Dermis blood vessel endothelial cell (primary cell): ENCODE results near the gene SCPEP1. TPM values are rescaled to one million over a fixed set of nuclear protein-coding genes. Genes with fewer than 3 reads are reported as not detected.
"Not testable (repeated sequence)": the region's sequence is repeated elsewhere in the genome, so short reads cannot be mapped to it uniquely, and the experiment has no call there.

Experiments
- DNase-seq: peaks from one replicate; pipeline ENCODE4 v3.0.0; 2010
- total RNA-seq: library from RNA; depleted of rRNA; stranded (reverse); fragments of >200 nt; gene quantifications from 2 replicates; pipeline ENCODE4 v1.2.3, GENCODE V29; 2014

The SCPEP1 gene
- total RNA-seq, 1 donor from 2014 or later = 40.3 TPM

GRCh38 chr17:56965681-56966080 lies 12.2 kb upstream of the SCPEP1 start:
- not testable (repeated sequence) for DNase-seq

GRCh38 chr17:56966338-56966737 lies 11.6 kb upstream of the SCPEP1 start:
- DNase-seq = no peak

- DNase-seq = no peak
Observed at GRCh38 chr17:56970974-56971373, 7.0 kb upstream of the SCPEP1 start.

GRCh38 chr17:56972111-56972730 lies 5.7 kb upstream of the SCPEP1 start:
- DNase-seq = no peak

- no peak for DNase-seq
Observed at GRCh38 chr17:56973520-56973919, 4.4 kb upstream of the SCPEP1 start.

GRCh38 chr17:56974055-56974454 lies 3.9 kb upstream of the SCPEP1 start:
- DNase-seq = no peak

GRCh38 chr17:56975656-56976055 lies 2.3 kb upstream of the SCPEP1 start:
- no peak for DNase-seq

- DNase-seq = no peak
Observed at GRCh38 chr17:56976941-56977608, 856 bp upstream of the SCPEP1 start.

GRCh38 chr17:56978441-56979090 lies 635 bp downstream of the SCPEP1 start:
- DNase-seq = no peak

- no peak for DNase-seq
Observed at GRCh38 chr17:56979091-56979480, 1.2 kb downstream of the SCPEP1 start.

GRCh38 chr17:56980526-56980925 lies 2.6 kb downstream of the SCPEP1 start:
- not testable (repeated sequence) for DNase-seq

- DNase-seq = no peak
Observed at GRCh38 chr17:56982312-56982711, 4.4 kb downstream of the SCPEP1 start.

GRCh38 chr17:56983366-56983765 lies 5.4 kb downstream of the SCPEP1 start:
- DNase-seq = no peak

GRCh38 chr17:56985371-56986162 lies 7.6 kb downstream of the SCPEP1 start:
- no peak for DNase-seq

- no peak for DNase-seq
Observed at GRCh38 chr17:56987283-56987834, 9.4 kb downstream of the SCPEP1 start.

GRCh38 chr17:56988901-56989572 lies 11.1 kb downstream of the SCPEP1 start:
- DNase-seq = no peak

- DNase-seq = no peak
Observed at GRCh38 chr17:56992364-56992763, 14.4 kb downstream of the SCPEP1 start.

- DNase-seq = no peak
Observed at GRCh38 chr17:56994009-56994792, 16.3 kb downstream of the SCPEP1 start.

- DNase-seq = no peak
Observed at GRCh38 chr17:56995766-56996165, 17.8 kb downstream of the SCPEP1 start.

GRCh38 chr17:56997313-56997712 lies 19.4 kb downstream of the SCPEP1 start:
- no peak for DNase-seq

GRCh38 chr17:57001541-57001940 lies 23.6 kb downstream of the SCPEP1 start:
- no peak for DNase-seq

- no peak for DNase-seq
Observed at GRCh38 chr17:57002904-57003303, 25.0 kb downstream of the SCPEP1 start.
